ENCODE measurements around the gene TMPRSS7. TPM values are rescaled to one million over a fixed set of nuclear protein-coding genes. Genes with fewer than 3 reads are reported as not detected.

The TMPRSS7 gene
- total and polyA plus RNA-seq, 2 experiments from 2014 or later: not detected

DNA sequence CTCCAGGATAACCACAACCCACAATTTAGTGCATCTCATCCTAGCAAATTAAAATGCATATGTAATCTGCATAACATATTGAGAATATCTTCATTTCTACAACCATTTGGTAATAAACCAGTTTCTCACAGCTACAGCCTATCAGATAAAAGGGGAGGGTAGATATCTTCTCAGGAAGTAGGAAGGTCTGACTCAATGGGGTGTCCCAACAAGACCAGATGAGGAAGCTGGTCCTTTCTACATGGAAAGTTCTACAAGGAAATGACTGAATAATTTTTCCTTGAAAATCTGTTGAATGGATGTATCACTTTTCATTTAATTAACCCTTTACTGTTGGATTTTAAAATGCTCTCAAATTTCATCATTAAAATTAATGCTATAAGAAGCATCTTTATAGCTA is 17.4 kb upstream of the TMPRSS7 start (continued):
- no peak for TF ChIP-seq CTCF (conservative IDR thresholded peaks at IDR 0.05; ENCODE audit: low read depth in 2 of 2)
- TF ChIP-seq, protein P1, sequence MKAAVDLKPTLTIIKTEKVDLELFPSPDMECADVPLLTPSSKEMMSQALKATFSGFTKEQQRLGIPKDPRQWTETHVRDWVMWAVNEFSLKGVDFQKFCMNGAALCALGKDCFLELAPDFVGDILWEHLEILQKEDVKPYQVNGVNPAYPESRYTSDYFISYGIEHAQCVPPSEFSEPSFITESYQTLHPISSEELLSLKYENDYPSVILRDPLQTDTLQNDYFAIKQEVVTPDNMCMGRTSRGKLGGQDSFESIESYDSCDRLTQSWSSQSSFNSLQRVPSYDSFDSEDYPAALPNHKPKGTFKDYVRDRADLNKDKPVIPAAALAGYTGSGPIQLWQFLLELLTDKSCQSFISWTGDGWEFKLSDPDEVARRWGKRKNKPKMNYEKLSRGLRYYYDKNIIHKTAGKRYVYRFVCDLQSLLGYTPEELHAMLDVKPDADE (IDR thresholded peaks at IDR 0.05): no peak

- no peaks in the 10 kb centered on the region for H4K20me1 ChIP-seq (replicated peaks; ENCODE audit: insufficient read depth)
- no peak overlapping the region for H3K4me2 ChIP-seq
- H3F3A ChIP-seq (replicated peaks; ENCODE audit: low read depth): no peaks in the 10 kb centered on the region
- H3K4me3 ChIP-seq: no peak overlapping the region
- no peak overlapping the region for H2AFZ ChIP-seq
- H3K4me1 Mint-ChIP-seq: peaks cover 8% of the 10 kb centered on the region; the same call in 2 of the 3 replicates
- ATAC-seq: no peak
- no peak overlapping the region for H3K27ac ChIP-seq (ENCODE audit: low read depth)
- peaks cover 5% of the 10 kb centered on the region for H3K9me3 Mint-ChIP-seq
- no peaks in the 10 kb centered on the region for H3K79me2 ChIP-seq (replicated peaks; ENCODE audit: insufficient read depth)
- no peaks in the 10 kb centered on the region for H3K36me3 ChIP-seq (ENCODE audit: insufficient read depth)
- no peak overlapping the region for H3K4me3 Mint-ChIP-seq
- no peak overlapping the region for H3K27ac Mint-ChIP-seq
- no peaks in the 10 kb centered on the region for H3K9me2 ChIP-seq (ENCODE audit: insufficient read depth)
- H3K4me1 ChIP-seq (ENCODE audit: insufficient read depth): no peaks in the 10 kb centered on the region; the same call in 1 of the 2 replicates
- H3K27me3 Mint-ChIP-seq (ENCODE audit: insufficient read depth, low read depth, poor library complexity): no peaks in the 10 kb centered on the region
- DNase-seq (ENCODE audit: low spot score): no peak
- H3K36me3 Mint-ChIP-seq (ENCODE audit: low read depth): peaks cover 3% of the 10 kb centered on the region; the same call in 1 of the 3 replicates
- no peaks in the 10 kb centered on the region for H3K27me3 ChIP-seq (ENCODE audit: insufficient read depth)
- no peak for TF ChIP-seq EZH2 (IDR thresholded peaks at IDR 0.05; ENCODE audit: low read depth, unreplicated experiment)
- no peak for TF ChIP-seq CREB1 (CRISPR knock-in tag; IDR thresholded peaks at IDR 0.05; ENCODE audit: low read depth)
- TF ChIP-seq EZH2phosphoT487 (IDR thresholded peaks at IDR 0.05; ENCODE audit: unreplicated experiment): no peak
- no peak for TF ChIP-seq CTCF (conservative IDR thresholded peaks at IDR 0.05; ENCODE audit: low read depth in 2 of 2)
- TF ChIP-seq JUNB (IDR thresholded peaks at IDR 0.05; ENCODE audit: unreplicated experiment): no peak
- no peak for TF ChIP-seq ZNF114 (CRISPR knock-in tag; IDR thresholded peaks at IDR 0.05)
- TF ChIP-seq, protein P1 (IDR thresholded peaks at IDR 0.05): no peak
- TF ChIP-seq ZNF462 (CRISPR knock-in tag; IDR thresholded peaks at IDR 0.05): no peak
- TF ChIP-seq ZNF331 (CRISPR knock-in tag; IDR thresholded peaks at IDR 0.05; ENCODE audit: low read depth): no peak
- TF ChIP-seq STAT1 (IDR thresholded peaks at IDR 0.05; ENCODE audit: unreplicated experiment): no peak
Observed at GRCh38 chr3:112018712-112019111, 15.8 kb upstream of the TMPRSS7 start.

Measured in GM23338 (cell line).